Right kidney (tissue), 9 donors: ENCODE data around the gene CIDEB.
"Not testable (repeated sequence)": the region's sequence is repeated elsewhere in the genome, so short reads cannot be mapped to it uniquely, and the experiment has no call there.

Source experiments
- DNase-seq: peaks from one replicate; pipeline ENCODE4 v3.0.0-alpha.2; 2016
- long read RNA-seq, 8 donors: transcript quantifications; one replicate each; lab custom pipeline, GENCODE V29; 2026

CIDEB gene, protein sequence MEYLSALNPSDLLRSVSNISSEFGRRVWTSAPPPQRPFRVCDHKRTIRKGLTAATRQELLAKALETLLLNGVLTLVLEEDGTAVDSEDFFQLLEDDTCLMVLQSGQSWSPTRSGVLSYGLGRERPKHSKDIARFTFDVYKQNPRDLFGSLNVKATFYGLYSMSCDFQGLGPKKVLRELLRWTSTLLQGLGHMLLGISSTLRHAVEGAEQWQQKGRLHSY
- long read RNA-seq, donor 1, transcript CIDEB-201 (7 exons, 2,294 nt) = major isoform, 5 of 9 reads
- long read RNA-seq, donor 1, partial matches to known transcripts = 0 of 9 reads
- long read RNA-seq, donor 1, other reads (novel, unspliced or antisense) = 0 of 9 reads
- long read RNA-seq, donor 2, transcript CIDEB-203 (5 exons, 1,602 nt) = major isoform, 5 of 7 reads
- long read RNA-seq, donor 2, partial matches to known transcripts = 0 of 7 reads
- long read RNA-seq, donor 2, other reads (novel, unspliced or antisense) = 0 of 7 reads
- long read RNA-seq, donor 3, partial matches to known transcripts = 0 of 6 reads
- long read RNA-seq, donor 3, other reads (novel, unspliced or antisense) = 0 of 6 reads
- long read RNA-seq, donor 4, transcript CIDEB-203 (5 exons, 1,602 nt) = major isoform, 6 of 7 reads
- long read RNA-seq, donor 4, partial matches to known transcripts = 0 of 7 reads
- long read RNA-seq, donor 4, other reads (novel, unspliced or antisense) = 0 of 7 reads
- long read RNA-seq, donor 5, transcript CIDEB-203 (5 exons, 1,602 nt) = major isoform, 7 of 11 reads
- long read RNA-seq, donor 5, partial matches to known transcripts = 0 of 11 reads
- long read RNA-seq, donor 5, other reads (novel, unspliced or antisense) = 0 of 11 reads
- long read RNA-seq, donor 6, transcript CIDEB-203 (5 exons, 1,602 nt) = major isoform, 6 of 10 reads
- long read RNA-seq, donor 6, partial matches to known transcripts = 0 of 10 reads
- long read RNA-seq, donor 6, other reads (novel, unspliced or antisense) = 0 of 10 reads
- long read RNA-seq, donor 7 = 0 reads
- long read RNA-seq, donor 8, transcript CIDEB-203 (5 exons, 1,602 nt) = major isoform, 6 of 6 reads
- long read RNA-seq, donor 8, partial matches to known transcripts = 0 of 6 reads
- long read RNA-seq, donor 8, other reads (novel, unspliced or antisense) = 0 of 6 reads

- peak; percentile 65 for DNase-seq
Observed at GRCh38 chr14:24307575-24308341, at the start of gene CIDEB. CIDEB (minus strand) TSS chr14:24307977; CDS start chr14:24307858, 119 bp downstream.

DNA sequence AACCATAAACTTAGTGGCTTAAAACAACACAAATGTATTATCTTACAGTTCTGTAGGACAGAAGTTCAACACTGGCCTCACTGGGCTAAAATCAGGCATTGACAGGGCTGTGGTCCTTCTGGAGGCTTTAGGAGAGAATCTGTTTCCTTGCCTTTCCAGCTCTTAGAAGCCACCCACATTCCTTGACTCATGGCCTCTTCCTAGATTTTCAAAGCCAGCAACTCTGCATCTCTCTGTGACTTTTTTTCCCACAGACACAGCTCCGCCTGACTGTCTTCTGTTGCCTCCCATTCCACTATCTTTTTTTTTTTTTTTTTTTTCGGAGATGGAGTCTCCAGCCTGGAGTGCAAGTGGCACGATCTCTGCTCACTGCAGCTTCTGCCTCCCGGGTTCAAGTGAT is 48.4 kb upstream of the CIDEB start:
- no peak for DNase-seq

DNA sequence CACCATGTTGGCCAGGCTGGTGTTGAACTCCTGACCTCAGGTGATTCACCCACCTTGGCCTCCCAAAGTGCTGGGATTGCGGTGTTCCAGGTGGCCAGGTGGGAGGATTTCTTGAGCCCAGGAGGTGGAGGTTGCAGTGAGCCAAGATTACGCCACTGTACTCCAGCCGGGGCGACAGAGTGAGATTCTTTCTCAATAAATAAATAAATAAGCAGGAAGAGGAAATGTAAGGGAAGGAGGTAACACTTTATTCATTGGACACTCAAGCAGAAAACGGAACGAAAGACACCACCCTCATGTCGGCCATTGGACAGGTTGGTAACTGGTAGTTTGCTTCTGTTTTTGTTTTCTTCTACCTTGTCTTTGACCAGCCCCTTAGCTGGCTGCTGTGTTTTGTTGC is 47.2 kb upstream of the CIDEB start:
- no peak for DNase-seq

DNA sequence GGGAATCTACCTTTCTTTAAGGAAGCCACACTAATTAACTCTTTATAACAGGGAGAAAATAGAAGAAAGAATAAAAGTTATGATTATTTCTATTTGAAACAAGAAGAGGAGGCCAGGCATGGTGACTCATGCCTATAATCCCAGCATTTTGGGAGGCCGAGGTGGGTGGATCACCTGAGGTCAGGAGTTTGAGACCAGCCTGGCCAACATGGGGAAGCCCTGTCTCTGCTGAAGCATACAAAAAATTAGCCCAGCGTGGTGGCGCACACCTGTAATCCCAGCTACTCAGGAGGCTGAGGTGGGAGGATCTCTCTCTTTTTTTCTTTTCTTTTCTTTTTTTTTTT is 46.7 kb upstream of the CIDEB start:
- not testable (repeated sequence) for DNase-seq

DNA sequence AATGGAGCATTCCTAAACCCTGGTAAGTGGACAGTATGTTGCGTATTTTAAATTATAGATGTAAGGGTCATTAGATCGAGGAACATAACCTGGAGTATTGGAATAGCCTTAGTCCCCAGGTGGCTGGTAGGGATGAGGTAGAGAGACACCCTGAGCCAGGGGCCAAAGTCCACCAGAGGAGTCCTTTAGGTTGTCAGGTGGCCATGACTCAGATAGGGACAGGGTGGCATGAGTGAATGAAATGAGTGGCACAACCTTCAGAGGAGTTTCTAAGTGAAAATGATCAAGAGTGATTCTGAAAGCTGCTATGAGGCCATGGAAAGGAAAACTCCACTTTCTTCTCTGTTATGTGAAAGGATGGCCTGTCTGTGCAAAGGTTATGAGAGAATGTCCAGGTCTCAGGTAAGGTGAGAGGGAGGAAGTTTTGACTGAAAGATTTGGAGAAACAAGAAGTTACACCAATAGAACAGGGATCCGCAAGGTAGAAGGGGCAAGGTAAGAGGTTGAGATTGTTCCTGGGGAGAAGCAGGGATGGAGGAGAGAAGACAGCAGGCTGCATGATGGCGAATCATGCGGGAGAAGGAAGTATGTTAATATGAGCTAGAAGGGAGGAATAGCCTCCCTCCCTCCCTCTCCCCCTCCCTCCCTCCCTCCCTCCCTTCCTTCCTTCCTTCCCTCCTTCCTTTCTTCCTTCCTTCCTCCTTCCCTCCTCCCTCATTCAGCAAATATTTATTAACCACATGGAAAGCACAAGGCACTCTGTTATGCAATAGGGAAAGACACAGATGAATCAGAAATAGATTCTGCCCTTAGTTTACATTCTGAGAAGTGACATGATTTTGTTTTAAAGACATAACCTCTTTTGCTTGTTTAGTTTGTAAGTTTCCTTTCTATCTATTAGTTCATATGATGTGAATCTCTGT is 46.0 kb upstream of the CIDEB start:
- DNase-seq = no peak

- no peak for DNase-seq
Observed at GRCh38 chr14:24351517-24351916, 43.7 kb upstream of the CIDEB start.

- DNase-seq = no peak
Observed at GRCh38 chr14:24349742-24350141, 42.0 kb upstream of the CIDEB start.

GRCh38 chr14:24348186-24348585 is 40.4 kb upstream of the CIDEB start:
- no peak for DNase-seq

- DNase-seq = no peak
Observed at GRCh38 chr14:24347134-24347533, 39.4 kb upstream of the CIDEB start.

DNA sequence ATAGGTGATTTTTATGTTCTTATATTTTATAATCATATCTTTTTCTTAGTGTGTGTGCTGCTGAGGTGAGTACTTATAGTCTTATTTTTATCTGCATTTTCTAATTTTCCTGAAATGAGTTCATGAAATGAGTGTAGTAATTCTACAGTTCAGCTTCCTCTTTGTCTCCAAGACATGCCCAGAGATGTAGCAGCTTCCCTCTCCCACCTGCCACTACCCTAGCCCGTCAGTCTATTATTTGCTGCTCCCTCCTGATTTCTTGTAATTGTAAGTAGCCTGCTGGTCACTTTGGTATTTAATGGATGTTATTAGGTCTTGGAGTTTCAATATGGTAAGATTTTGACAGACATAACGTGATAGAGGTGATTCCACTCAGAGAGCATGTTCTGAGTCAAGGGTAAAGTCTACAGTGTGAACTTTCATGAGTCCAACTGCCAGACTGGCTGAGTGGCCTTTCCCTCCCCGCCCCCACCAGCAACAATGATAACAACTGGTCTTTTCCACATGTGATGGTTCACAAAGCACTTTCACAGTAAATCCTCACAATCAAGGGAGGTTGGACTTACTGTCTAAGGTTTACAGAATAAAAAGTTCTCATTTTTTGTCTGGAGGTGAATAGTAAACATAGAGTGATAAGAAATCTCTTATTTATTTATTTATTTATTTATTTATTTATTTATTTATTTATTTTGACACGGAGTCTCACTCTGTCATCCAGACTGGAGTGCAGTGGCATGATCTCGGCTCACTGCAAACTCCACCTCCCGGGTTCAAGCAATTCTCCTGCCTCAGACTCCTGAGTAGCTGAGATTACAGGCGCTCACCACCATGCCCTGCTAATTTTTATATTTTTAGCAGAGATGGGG is 36.3 kb upstream of the CIDEB start:
- DNase-seq = no peak

DNA sequence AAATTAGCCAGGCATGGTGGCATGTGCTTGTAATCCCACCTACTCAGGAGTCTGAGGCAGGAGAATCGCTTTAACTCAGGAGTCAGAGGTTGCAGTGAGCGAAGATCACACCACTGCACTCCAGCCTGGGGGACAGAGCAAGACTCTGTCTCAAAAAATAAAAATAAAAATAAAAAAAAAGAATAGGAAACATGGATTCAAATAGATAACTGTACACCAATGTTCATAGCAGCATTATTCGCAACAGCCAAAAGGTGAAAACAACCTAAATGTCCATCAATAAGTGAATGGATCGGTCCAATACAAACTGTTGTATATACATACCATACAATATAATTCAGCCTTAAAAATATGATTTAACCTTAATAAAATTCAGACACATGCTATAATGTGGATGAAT is 35.1 kb upstream of the CIDEB start:
- DNase-seq = no peak

GRCh38 chr14:24340606-24341005 is 32.8 kb upstream of the CIDEB start:
- DNase-seq = no peak

GRCh38 chr14:24339284-24340151 is 31.7 kb upstream of the CIDEB start, which contains the start of gene RIPK3:
RIPK3 (minus strand) TSS chr14:24339991; CDS start chr14:24339826, 165 bp downstream.
- peak; percentile 60 for DNase-seq

DNA sequence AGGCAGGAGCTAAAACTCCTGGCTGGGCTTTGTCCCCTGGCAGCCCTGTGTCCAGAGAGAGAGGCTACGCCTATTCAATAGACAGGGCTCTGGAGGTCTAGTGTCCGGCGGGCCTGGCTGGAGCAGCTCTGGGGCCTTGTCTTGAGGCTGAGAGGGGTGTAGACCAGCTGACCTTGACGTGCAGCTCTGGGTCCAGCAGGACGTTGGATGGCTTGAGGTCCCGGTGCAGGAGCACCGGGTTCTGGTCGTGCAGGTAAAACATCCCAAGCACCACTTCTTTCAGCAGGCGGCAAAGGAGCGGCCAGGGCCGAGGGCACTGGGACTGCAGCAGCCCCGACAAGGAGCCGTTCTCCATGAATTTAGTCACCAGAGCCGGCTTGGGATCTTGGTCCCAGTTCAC is 31.1 kb upstream of the CIDEB start:
- DNase-seq = no peak

DNA sequence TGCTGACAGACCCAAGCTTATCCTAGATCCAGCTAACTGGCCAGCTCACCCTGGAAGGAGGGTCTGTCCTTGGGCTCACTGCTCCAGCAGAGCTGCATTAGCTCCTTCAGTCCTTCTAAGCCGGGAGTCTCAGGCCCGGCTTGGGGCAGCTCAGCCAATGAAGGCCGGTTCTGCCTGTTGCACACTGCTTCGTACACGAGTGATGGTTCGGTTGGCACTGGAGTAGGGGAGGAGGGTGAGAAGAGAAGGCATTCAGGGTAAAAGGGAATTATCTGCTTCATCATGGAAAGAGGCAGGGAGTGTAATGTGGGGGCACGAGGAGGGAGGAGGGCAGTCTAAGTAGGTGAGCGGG is 30.0 kb upstream of the CIDEB start:
- DNase-seq = no peak

DNA sequence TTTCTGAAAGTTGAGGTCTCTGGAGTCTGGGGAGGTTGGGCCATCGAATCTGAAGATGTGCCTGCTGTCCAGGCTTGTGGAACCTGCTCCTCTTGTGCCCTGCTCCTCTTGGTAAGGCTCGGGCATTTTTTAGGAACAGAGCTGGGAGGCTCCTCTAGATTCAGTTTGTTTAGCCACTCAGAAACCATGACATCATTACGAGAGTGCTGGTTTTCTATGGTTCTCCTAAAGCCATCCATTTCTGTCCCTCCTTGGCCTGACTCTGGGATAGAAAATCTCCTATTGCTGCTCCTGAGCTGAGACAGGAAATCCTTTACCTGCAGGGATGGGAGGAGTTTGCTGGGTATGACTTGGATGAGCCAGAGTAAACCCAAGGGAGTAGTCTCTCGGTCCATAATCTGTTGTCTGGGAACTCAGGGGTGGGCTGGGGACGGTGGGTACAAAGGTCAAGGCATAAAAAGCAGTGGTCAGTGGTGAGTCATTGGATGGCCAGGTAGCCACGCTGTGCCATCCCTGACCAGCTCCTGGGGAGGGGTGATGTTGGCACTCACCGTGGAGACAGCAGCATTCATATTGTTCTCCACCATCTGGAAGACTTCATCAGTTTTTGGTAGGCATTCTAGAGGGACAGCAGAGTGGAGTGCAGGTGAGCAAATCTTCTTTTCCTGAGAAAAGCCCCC is 29.5 kb upstream of the CIDEB start:
- DNase-seq = no peak

DNA sequence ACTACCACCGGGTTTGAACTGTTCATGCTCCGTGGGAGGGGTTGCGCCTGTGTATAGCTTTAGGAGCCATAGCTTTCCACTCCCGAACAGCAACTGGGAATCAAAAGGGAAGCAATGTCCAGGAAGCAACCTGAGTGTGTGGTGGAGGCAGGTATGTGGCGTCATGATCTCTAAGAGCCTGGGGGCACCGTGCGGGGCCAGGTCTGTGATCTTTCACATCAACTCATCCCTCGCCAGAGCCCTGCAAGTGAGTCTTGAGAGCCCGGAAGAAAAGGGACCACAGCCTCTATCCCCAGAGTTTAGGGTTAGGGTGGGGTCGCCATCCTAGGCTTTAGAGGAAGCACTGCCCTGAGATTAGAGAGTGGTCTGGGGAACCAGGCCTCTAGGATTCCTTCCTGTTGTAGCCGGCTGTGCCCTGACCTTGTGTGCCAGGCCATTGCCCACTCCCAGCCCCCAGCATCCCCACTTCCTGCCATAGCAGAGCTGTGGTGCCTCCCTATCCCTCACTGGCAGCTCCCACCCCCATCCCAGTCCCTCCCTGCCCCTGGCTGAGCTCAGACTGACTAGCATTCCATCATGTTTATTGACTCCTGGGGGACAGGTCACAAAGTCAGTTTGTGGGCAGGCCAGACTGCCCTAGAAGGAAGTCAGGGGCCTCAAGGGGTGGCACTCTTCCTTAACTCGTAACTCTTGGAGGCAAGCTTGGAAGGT is 27.8 kb upstream of the CIDEB start:
- DNase-seq = no peak
